Measurements from ENCODE around the gene ACOT12. TPM values are rescaled to one million over a fixed set of nuclear protein-coding genes. Genes with fewer than 3 reads are reported as not detected.
A peak's percentile ranks its signal among the peaks of the same experiment; 100 is the strongest.

ACOT12 gene
- total and polyA plus RNA-seq, 4 donors = 0.80 to 3.8 (median 1.6) TPM

- peaks cover 11% of the 10 kb centered on the region for H3K9me3 ChIP-seq (ENCODE audit: control insufficient read depth, insufficient read depth, low read length)
Measured at GRCh38 chr5:81288021-81288433, 105.9 kb downstream of the ACOT12 start.

DNA sequence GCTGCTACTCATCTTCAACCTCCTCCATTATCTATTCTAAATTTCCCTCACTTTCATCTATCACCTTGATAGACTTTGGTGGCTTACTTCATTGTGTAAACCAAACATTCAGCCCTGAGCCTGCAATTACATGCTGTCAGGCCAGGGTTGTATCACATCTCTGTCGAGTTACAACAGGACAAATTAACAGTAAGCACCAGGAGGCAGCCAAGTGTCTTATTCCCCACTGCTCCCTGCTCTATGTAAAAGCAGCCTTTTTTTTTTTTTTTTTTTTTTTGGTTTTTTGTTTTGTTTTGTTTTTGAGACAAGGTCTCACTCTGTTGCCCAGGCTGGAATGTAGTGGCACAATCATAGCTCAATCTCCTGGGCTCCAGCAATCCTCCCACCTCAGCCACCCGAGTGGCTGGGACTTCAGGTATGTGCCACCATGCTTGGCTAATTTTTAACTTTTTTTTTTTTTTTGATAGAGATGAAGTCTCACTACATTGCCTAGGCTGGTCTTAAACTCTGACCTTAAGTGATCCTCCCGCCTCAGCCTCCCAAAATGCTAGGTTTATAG, 107.8 kb downstream of the ACOT12 start:
- 100% methylated on average over 1 of the region's 3 CpGs for WGBS (ENCODE audit: insufficient coverage)
- DNase-seq (ENCODE audit: low read depth in 4 of 6, low spot score in 6 of 6) = no peak
- Histone ChIP-seq H3K4me1 (ENCODE audit: control insufficient read depth, insufficient read depth, low read length) (no peaks in the 10 kb centered on the region), H3K9me3 (ENCODE audit: control insufficient read depth, insufficient read depth, low read length) (peaks cover 2% of the 10 kb centered on the region), H3K27me3 (ENCODE audit: control insufficient read depth, insufficient read depth, low read length) (no peaks in the 10 kb centered on the region), H3K27ac (ENCODE audit: low read depth, low read length) (no peak overlapping the region), H3K36me3 (ENCODE audit: control insufficient read depth, insufficient read depth, low read length) (no peaks in the 10 kb centered on the region), H3K4me3 (ENCODE audit: low read depth, low read length) (no peak overlapping the region)

More at GRCh38 chr5:81288021-81288433, 105.9 kb downstream of the ACOT12 start:
- Histone ChIP-seq H3K27ac (ENCODE audit: low read depth, low read length) (no peak overlapping the region), H3K27me3 (ENCODE audit: control insufficient read depth, insufficient read depth, low read length) (no peaks in the 10 kb centered on the region), H3K4me1 (ENCODE audit: control insufficient read depth, insufficient read depth, low read length) (no peaks in the 10 kb centered on the region), H3K4me3 (ENCODE audit: low read depth, low read length) (no peak overlapping the region), H3K36me3 (ENCODE audit: control insufficient read depth, insufficient read depth, low read length) (no peaks in the 10 kb centered on the region)
- peak in 1 of 6 donors; percentile 71 for DNase-seq (ENCODE audit: low read depth in 4 of 6, low spot score in 6 of 6)
- WGBS (ENCODE audit: insufficient coverage) = no CpG with 5 or more reads among the region's 4 CpGs

- no peak overlapping the region for H3K27ac ChIP-seq (ENCODE audit: low read depth, low read length)
- no peaks in the 10 kb centered on the region for H3K9me3 ChIP-seq (ENCODE audit: control insufficient read depth, insufficient read depth, low read length)
- H3K36me3 ChIP-seq (ENCODE audit: control insufficient read depth, insufficient read depth, low read length) = no peaks in the 10 kb centered on the region
- no peaks in the 10 kb centered on the region for H3K27me3 ChIP-seq (ENCODE audit: control insufficient read depth, insufficient read depth, low read length)
- no peaks in the 10 kb centered on the region for H3K4me1 ChIP-seq (ENCODE audit: control insufficient read depth, insufficient read depth, low read length)
- DNase-seq (ENCODE audit: low read depth in 4 of 6, low spot score in 6 of 6) = no peak
- H3K4me3 ChIP-seq (ENCODE audit: low read depth, low read length) = no peak overlapping the region
- WGBS (ENCODE audit: insufficient coverage) = no CpG with 5 or more reads among the region's 1 CpG
Measured at GRCh38 chr5:81283976-81284375, 110.0 kb downstream of the ACOT12 start.

Other genes with a start within 250 kb of the ACOT12 start
- 1 to 10 TPM; 3.6 to 7.0 TPM for gene CKMT2, start 160.8 kb downstream of the ACOT12 start, total RNA-seq
- gene CKMT2, start 160.8 kb downstream of the ACOT12 start, polyA plus RNA-seq (ENCODE audit: insufficient read length in 2 of 2) = 1 to 10 TPM; 3.8 to 7.2 TPM
- gene ZCCHC9, start 92.5 kb downstream of the ACOT12 start, total RNA-seq = 10 to 100 TPM; 16.6 to 29.3 TPM
- 10 to 100 TPM; 21.9 to 25.0 TPM for gene ZCCHC9, start 92.5 kb downstream of the ACOT12 start, polyA plus RNA-seq (ENCODE audit: insufficient read length in 2 of 2)

Data from spinal cord (tissue), 10 donors.